ENCODE measurements around the gene BOD1.
"Not testable (repeated sequence)": the region's sequence is repeated elsewhere in the genome, so short reads cannot be mapped to it uniquely, and the experiment has no call there.

BOD1 gene

DNA sequence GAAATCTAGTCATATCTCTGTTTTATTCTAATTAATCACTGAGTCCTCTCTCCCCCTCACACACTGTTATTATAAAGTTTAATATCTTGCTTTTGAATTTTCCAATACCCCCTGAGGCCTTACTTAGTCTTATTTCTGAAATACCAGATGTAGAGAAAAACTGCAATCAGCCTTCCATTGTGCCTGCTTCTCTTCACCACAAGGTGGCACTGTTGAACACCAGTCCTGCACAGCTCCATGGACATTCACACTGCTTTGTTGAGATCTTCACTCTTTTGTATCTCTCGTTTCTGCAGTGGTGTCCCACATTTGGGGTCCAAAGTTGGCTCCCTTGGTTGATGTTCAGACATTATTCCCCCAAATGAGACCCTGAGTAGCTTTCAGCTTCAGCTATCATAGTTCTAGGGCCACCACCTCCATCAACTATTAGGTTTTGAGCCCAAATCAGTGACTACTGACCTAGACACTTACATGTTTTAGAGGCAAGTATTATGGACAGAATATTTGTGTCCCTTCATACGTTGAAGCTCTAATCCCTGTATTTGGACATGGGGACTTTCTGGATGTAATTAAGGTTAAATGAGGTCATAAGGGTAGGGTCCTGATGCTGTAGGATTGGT, 24.3 kb downstream of the BOD1 start:
- TF ChIP-seq CTCF (IDR thresholded peaks at IDR 0.05; ENCODE audit: insufficient read depth, low read depth, low read length, missing control alignments), result peak; percentile 61
- H3K4me3 ChIP-seq (ENCODE audit: low read length), result no peak overlapping the region
- peak; percentile 11 for DNase-seq (ENCODE audit: low read depth)

GRCh38 chr5:173591056-173591514, 25.4 kb downstream of the BOD1 start:
- H3K4me3 ChIP-seq (ENCODE audit: low read length), result no peak overlapping the region
- DNase-seq (ENCODE audit: low read depth), result no peak

DNA sequence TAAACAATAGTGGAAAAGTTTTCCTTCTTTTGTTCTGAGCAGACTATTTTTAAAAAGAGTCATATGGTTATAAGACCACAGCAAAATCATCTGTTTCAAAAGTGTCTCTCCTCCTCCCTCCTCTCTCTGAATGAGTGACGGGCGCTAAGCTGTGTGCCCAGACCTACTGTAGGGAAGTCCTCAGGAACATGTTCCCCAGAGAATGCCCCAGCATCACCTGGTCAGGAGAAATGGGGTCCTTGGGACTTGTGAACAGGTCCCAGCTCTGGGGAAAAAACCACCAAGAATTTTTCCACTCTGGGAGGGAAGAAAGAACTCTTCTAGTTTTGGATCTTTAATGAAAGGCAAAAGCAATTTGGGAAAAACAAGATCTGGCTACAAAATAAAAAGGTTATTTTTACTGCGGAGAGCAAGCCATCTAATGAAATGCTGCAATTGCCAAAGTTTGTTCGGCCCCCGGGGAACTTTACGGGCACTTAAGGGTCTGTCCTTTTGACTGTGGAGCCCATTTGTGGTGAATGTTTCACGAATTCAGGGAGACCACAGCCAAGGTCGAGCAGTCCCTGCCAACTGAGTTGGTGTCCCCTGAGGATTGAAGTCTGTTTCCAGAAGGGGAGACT, 25.9 kb downstream of the BOD1 start:
- no peak for TF ChIP-seq CTCF (IDR thresholded peaks at IDR 0.05; ENCODE audit: insufficient read depth, low read depth, low read length, missing control alignments)
- no peak overlapping the region for H3K4me3 ChIP-seq (ENCODE audit: low read length)
- no peak for DNase-seq (ENCODE audit: low read depth)

More at GRCh38 chr5:173591056-173591514, 25.4 kb downstream of the BOD1 start:
- TF ChIP-seq CTCF (IDR thresholded peaks at IDR 0.05; ENCODE audit: insufficient read depth, low read depth, low read length, missing control alignments), result no peak

- not testable (repeated sequence) for DNase-seq (ENCODE audit: low read depth); H3K4me3 ChIP-seq (ENCODE audit: low read length)
These were observed 30.3 kb downstream of the BOD1 start for GRCh38 chr5:173586133-173586532.

DNA sequence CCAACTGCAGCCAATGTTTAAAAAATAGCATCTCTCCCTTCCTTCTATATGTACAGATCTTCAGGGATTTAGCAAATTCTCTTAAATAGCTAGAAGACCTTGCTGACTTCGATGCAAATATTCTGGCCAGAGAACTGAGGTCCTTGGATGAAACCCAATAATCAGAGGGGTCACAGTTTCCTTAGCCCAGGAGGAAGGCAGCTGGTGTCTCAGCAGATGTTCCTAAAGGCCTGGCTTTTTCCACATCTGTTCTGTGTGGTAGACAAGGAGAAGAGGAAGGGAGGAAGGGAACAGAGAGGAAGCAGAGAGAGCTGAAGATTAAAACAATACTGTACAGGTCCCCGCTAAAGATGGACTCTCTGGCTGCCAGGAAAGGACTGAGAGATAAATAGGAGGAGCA, 33.1 kb downstream of the BOD1 start:
- no peak overlapping the region for H3K4me3 ChIP-seq (ENCODE audit: low read length)
- no peak for TF ChIP-seq CTCF (IDR thresholded peaks at IDR 0.05; ENCODE audit: insufficient read depth, low read depth, low read length, missing control alignments)
- DNase-seq (ENCODE audit: low read depth), result no peak

- DNase-seq (ENCODE audit: low read depth), result no peak
- H3K4me3 ChIP-seq (ENCODE audit: low read length), result no peak overlapping the region
- TF ChIP-seq CTCF (IDR thresholded peaks at IDR 0.05; ENCODE audit: insufficient read depth, low read depth, low read length, missing control alignments), result no peak
These were observed 34.0 kb downstream of the BOD1 start for GRCh38 chr5:173582216-173583111.

Data from epithelial cell of esophagus (primary cell).